Stomach (tissue), 4 donors: ENCODE results near the gene KCNK5.

Experiments
- CTCF ChIP-seq, 7 experiments: fragments of 450-650 bp in 4 of 7; fragments of 200-600 bp in 3 of 7; sonication (generic) in 3 of 7; IDR thresholded peaks; one replicate each; pipeline ENCODE4 v1.5.1; 2016 to 2019; ENCODE audit warnings: antibody characterized with exemption in 7 of 7, control low read depth in 2 of 7, mild to moderate bottlenecking in 1 of 7
- POLR2A ChIP-seq, 4 donors: fragments of 450-650 bp; IDR thresholded peaks; one replicate each; pipeline ENCODE4 v1.6.1; 2016; ENCODE audit warnings: antibody characterized with exemption in 4 of 4, control low read depth in 2 of 4, mild to moderate bottlenecking in 1 of 4, moderate library complexity in 1 of 4

GRCh38 chr6:39250507-39250906 lies 21.2 kb upstream of the KCNK5 start:
- TF ChIP-seq CTCF (IDR thresholded peaks at IDR 0.05) (no peak), POLR2A (IDR thresholded peaks at IDR 0.05) (no peak)
